KBM-7 (cell line): ENCODE results near the gene PTPRT.
"Not testable (repeated sequence)": the region's sequence is repeated elsewhere in the genome, so short reads cannot be mapped to it uniquely, and the experiment has no call there.

Experiments
- DNase-seq: peaks from one replicate; pipeline ENCODE4 v3.0.0-alpha.2; 2015
- in situ Hi-C: fragments of 300-500 bp; cut with MboI; formaldehyde crosslinking; loops from 2 replicates; pipeline ENCODE4 v1.14.3; 2020; ENCODE audit warnings: low sequenced_read_pairs, low pct_unique_long_range_greater_than_20kb, mixed read lengths

The PTPRT gene

DNA sequence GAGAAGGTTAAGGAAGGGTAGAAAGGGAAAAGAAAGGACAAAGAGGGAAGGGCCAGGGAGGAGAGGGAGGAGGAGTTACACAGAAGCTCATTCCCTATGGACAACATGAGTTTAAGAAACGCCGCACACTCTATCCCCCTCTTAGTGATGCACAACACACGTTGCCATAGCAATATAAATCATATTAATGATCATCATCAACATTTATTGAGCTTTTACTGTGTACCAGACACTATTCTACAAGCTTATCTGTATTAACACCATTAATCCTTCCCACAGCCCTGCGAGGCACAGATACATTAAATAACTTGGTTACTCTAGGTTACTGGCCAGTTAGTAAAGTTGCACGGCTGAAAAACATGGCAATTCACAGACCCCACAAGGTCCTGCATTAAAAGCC is 234.8 kb downstream of the PTPRT start:
- in situ Hi-C loops, result no loop called here

DNA sequence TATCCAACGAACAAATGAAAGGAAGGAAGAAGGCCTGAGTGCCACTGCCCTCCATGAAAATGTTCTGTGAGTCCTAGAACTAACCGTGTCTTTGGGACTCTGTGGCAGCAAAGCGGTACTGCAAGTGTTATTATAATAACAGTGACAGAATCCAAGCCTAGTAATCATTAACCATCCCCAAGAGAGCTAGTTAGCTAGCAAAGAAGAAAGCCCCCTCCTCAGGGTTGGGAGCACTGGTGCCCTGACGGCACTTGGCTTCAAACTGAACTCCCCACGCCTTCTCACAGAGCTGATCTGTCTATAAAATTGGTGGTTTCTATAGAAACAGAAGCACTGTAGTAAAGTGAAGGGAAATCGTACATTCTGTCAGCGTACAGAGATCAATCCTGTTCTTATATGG is 239.8 kb downstream of the PTPRT start:
- no peak for DNase-seq
- in situ Hi-C loops, result no loop called here

More for the DNA sequence above, 234.8 kb downstream of the PTPRT start:
- no peak for DNase-seq

DNA sequence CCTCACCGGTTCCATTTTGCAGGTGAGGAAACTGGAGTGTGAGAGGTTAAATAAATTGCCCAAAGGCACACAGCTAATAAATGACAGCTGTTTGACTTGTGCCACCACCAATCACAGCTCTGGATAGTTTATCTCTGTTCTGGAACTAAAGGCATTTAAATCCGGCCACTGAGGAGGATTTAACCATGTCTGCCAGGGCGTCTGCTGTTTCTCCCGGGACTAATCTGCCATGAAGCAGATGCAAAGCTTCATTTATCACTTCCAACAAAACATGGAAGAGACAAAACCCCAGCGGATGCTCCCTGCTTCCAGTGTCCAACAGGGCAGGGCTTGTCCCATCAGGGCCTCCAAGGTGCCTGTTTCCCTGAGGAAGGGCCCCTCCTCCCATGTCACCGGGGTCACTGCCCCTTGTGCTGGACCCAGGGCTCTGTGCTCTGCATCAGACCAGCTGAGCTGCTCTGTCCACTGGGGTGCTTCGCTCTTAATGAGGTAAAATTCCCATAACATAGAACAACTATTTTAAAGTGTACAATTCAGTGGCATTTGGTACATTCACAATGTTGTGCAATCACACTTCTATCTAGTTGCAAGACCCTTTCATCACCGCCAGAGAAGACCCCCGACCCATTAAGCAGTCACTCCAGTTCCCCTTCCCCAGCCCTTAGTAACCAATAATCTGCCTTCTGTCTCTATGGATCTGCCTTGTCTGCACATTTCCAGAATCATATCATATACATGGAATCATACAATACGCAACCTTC is 244.3 kb downstream of the PTPRT start:
- DNase-seq, result no peak
- in situ Hi-C loops, result no loop called here

DNA sequence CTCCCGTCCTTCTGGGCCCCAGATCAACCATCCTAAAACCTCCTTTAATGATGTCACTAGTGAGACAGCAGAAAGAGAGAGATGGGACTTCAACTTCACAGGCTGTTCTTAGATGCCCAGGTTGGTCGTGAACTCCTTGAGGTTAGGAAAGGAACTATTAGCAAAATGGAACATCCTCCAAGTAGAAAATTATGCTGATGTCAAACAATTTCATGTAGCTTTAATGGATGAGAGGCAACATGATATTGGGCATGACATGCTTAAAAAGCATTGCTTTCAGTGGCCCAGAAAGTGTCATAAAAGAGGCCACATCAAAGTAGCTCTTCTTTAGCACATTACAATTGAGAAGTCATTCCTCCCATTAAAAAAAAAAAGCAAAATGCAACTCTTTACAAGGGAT is 248.1 kb downstream of the PTPRT start:
- DNase-seq, result no peak
- in situ Hi-C loops, result no loop called here

DNA sequence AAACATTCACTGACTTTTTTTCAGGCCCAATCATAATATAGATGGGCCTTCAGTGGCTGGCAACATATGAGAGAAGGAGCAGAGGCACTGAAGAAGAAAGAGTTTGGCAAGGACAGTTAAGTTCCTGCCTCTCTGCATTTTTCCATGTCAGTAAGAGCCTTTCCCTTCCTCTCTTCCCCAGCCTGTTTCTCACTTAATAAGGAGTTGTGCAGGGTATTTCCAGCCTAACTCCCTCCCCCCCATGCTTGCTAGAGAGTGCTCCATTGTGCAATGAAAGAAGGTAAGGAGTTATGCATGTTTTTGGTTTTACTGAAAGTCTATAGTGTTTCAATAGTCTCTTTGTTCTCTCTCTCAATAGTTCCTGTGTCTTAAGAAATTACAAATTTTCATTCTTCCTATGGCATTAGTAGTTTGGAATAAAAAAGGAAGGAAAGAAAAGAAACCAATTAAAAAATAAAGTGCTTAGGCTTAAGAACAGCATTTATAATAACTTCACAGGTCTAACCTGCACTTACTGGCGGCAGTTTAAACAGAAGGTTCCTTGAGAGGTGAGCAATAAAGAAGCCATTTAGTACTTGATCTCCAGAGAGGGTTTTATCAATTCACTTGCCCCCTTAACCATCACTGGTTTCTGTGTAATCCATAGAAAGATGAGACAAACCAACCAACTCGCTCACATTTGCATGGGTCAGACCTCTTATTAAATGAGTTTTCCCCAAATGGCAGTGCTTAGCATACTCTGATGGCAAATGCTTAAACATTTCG is 251.1 kb downstream of the PTPRT start:
- in situ Hi-C loops, result no loop called here
- no peak for DNase-seq

DNA sequence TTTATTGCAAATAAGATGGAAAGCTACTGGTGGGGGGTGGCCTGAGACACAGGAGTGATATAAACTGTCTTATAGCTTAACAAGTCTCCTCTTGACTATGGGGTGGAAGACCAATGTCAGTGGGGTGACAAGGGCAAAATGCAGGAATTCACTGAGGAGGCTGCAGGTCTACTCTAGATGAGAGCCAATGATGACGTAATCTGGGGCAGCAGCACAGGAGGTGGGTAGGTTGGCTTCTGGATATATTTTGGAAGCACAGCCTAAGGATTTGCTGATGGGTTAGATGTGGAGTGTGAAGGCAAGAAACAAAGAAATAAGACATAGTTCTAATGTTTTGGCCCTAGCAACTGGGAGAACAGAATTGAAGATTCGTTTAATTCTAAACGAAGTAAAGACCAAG is 253.2 kb downstream of the PTPRT start:
- DNase-seq, result no peak
- in situ Hi-C loops, result no loop called here

DNA sequence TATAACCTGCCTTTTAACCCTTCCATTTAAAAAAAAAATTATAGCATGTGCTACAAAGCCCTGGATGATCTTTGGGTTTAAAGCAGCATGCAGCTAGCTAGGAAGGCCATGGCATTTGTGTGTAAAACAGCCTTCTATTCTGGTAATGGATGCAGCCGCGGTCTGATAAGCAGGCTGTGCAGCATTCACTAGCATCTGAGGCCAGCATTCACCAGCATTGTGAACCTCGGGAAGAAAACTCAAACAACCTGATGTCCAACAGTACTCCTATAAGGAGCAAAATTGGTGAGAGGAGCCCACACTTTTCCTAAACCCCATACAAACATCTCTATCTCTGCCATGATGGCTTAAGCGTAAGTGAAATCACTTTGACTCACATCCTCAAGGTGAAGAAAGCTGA is 265.5 kb downstream of the PTPRT start:
- in situ Hi-C loops, result no loop called here

DNA sequence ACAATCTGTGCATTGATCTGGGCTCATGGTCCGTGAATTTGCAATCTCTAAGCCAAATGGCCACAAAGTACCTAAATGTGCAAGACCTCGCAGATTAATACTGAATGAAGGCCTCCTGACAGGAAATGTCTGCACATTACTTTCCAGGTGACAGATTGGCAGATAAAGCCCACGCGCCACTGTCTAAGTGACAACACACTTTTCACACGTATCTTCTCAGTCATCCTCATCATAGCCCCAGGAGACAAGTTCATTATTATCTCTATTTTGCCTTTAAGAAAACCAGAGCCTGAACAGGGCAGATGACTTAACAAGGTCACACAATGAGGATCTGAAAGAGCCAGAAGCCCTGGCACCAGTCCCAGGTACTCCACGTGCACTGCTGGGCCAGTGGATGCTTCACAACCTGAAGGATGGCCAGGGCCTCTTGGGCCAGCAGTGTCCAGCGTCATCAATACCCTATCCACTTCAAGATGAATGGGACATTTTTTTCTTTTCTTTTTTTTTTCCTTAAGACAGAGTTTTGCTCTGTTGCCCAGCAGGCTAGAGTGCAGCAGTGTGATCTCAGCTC is 266.3 kb downstream of the PTPRT start:
- in situ Hi-C loops, result no loop called here
- DNase-seq, result no peak

More for the DNA sequence above, 265.5 kb downstream of the PTPRT start:
- DNase-seq, result no peak

- in situ Hi-C loops, result no loop called here
- DNase-seq, result no peak
Observed at GRCh38 chr20:42920776-42921175, 268.9 kb downstream of the PTPRT start.

DNA sequence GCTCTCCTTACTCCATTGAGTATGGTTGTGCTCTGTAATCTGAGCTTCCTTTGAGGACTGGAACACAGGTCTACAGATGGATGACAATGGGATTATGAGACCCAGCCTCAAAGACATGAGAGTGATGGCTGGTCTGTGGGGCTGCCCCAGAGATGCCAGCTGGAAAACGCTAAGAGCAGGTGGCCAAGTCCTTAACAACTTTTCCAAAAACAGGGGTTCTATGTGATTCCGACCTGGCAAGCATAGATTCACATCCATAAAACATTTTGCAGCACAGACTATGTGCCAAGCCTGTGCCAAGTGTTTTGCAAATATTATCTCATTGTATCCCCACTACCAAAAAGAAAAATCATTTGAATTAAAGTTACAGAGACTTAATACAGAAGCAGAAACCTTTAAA is 270.4 kb downstream of the PTPRT start:
- no peak for DNase-seq
- in situ Hi-C loops, result no loop called here

DNA sequence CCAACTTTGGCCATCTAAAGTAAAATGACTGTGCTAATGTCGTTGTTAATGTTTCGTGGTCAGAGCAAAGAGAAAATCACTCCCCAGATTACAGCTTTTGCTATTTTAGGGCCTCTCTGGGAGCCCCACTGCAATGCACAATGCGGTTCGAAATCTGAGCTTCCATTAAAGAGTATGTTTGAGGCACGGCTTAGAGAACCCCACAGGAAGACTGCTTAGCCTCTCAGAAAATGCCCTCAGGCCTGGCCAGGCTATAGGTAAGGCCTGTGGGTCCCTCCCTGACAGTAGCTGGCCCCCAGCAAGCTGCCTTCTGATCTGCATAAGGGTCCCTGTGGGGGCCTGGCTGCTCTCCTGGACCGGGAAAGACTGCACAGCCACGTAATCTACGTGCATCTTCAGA is 274.6 kb downstream of the PTPRT start:
- DNase-seq, result no peak
- in situ Hi-C loops, result no loop called here

GRCh38 chr20:42914302-42914701 is 275.4 kb downstream of the PTPRT start:
- in situ Hi-C loops, result no loop called here
- DNase-seq, result no peak

DNA sequence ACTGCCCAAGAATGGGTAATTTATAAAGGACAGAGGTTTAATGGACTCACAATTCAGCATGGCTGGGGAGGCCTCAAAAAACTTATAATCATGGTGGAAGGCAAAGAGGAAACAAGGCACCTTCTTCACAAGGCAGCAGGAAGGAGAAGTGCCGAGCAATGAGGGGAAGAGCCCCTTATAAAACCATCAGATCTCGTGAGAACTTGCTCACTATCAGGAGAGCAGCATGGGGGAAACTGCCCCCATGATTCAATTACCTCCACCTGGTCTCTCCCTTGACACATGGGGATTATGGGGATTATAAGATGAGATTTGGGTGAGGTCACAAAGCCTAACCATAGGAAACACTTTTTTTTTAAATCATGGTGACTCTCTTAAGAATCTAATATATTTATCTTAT is 278.9 kb downstream of the PTPRT start:
- DNase-seq, in situ Hi-C loops: not testable (repeated sequence)

DNA sequence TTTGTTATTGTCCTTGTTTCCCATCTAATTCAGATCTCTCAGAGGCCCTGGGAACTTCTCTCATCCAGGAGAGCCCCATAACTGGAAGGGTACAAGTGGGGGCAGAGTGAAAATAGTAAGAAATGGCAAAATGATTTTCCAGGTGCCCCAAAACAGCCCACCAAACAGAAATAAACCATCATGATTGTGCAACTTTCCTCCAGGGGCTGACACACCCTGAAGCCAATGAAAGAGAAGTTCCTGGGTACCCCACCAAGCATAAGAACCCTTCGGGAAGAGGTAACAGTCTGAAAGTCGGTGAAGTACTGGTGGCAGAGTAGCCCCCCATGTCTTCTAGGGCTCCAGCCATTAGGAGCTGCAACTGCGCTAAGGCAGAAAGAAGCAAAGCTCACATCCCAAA is 282.0 kb downstream of the PTPRT start:
- in situ Hi-C loops, result no loop called here

DNA sequence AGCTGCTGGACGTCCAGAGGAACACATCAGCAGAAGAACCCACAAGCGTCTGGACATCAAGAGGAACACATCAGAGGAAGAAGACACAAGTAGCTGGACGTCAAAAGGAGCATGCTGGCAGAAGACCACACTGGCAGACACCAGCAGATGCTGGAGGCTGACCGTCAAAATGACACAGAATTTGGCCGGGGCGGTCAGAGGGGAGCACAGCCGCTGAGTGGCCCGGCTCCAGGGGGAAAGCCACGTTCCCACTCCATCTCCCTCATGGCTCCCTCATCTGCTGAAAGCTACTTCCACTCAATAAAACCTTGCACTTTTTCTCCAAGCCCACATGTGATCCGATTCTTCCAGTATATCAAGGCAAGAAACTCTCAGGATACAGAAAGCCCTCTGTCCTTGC is 283.6 kb downstream of the PTPRT start:
- no peak for DNase-seq
- in situ Hi-C loops, result no loop called here

More for the DNA sequence above, 282.0 kb downstream of the PTPRT start:
- DNase-seq, result no peak

DNA sequence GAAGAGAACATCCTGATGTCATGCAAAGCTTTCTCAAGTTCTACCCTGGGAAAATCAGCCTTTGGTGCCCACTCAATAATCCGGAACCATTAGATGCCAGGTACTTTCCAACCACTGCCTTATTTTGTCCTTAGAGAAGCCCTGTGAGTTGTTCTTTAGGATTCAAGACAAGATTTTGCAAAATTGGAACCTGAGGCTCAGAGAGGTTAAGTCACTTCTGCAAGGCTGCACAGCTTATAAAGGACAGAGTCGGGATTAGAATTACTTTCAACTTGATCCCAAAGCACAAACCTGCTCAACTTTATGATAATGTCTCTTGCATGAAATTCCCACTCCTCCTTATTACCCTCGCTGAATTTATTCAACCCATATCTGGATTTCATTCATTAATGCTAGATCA is 287.2 kb downstream of the PTPRT start:
- no peak for DNase-seq
- in situ Hi-C loops, result no loop called here

DNA sequence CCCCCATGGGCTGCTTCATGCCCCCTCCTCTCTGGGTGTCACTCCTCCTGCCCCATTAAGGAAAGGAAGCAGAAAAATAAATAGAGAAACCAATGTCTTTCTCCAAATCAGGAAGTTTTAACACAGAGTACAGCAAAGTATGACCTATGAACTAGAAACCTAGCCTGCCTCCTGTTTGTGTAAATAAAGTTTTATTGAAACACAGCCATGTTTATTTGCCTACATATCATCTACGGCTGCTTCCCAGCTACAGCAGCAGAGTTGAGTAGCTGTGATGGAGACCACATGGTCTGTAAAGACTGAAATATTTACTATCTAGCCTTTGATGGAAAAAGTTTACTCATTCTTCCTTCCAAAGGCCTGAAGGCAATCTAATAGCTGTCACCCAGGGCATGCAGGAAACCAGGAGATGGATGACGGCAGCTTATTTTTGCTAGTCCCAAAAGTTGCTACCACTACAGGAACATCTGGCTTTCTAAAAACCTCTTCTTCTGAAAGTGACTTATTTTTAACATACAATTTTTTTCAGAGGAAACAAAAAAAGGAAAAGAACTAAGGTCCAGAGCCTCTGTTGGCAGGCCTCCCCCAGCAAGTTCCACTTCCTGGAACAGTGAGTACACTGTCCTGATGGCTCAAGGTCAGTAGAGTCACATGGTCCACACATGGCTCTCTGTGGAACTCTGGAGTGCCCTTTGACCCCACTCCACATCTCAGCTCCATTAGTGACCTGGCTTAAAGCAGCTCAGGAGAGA is 287.8 kb downstream of the PTPRT start:
- in situ Hi-C loops, result no loop called here
- no peak for DNase-seq

DNA sequence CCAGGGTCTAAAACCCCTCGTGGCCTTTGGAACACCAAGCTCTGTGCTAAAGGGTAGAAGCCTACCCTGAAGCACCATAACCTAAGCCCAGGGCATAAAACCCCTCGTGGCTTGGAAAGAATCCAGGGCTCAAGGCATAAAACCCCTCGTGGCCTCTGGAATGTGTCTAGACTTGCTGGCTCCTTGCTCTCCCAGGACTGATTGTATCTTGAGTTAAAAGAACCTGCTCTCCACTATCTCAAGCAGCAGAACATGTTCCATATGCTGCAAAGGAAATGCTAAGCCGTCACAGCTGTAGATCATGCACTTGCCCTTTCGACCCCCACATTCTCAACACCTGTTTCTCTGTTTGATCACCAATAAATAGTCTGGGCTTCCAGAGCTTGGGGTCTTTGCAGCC is 288.9 kb downstream of the PTPRT start:
- in situ Hi-C loops, DNase-seq: not testable (repeated sequence)

DNA sequence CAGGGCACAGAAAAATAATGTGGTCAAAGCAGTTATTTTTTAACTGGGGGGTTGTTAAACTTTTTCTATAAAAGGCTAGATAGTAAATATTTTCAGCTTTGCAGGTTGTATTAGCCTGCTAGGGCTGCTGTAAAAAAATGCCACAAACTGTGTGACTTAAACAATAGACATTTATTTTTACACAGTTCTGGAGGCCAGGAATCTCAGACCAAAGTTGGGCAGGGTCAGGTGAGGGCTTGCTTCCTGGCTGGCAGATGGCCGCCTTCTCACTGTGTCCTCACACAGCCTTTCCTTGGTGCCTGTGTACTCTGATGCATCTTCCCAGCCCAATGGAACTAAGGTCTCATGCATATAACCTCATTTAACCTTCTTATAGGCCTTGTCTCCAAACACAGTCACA is 294.7 kb downstream of the PTPRT start:
- no peak for DNase-seq
- in situ Hi-C loops, result no loop called here

- in situ Hi-C loops, result no loop called here
- no peak for DNase-seq
Observed at GRCh38 chr20:42894483-42894882, 295.2 kb downstream of the PTPRT start.
